Stimulated activated memory B cell treated with anti-CD40 and anti-IgM and Interleukin-4, amounts not matched to agents 10 μg/mL and 1 μg/mL and 100 μg/mL, for 72 hours (primary cell): ENCODE results near the gene SH3GL3.

Source experiments
- ATAC-seq: fragments of 150-1000 bp; cut with Tn5 transposase; 2 replicates; pipeline ENCODE4 v1.10.0; 2021
- H3K27ac Mint-ChIP-seq: one replicate; pipeline ENCODE4 v1.8.0; 2022; ENCODE audit warnings: mild to moderate bottlenecking, mixed read lengths
- H3K27me3 Mint-ChIP-seq: one replicate; pipeline ENCODE4 v1.8.0; 2022; ENCODE audit warnings: mixed read lengths
- H3K36me3 Mint-ChIP-seq: one replicate; pipeline ENCODE4 v1.8.0; 2022; ENCODE audit warnings: mixed read lengths
- H3K4me1 Mint-ChIP-seq: one replicate; pipeline ENCODE4 v1.8.0; 2022; ENCODE audit warnings: mixed read lengths
- H3K4me3 Mint-ChIP-seq: one replicate; pipeline ENCODE4 v1.8.0; 2022; ENCODE audit warnings: mild to moderate bottlenecking, moderate library complexity, mixed read lengths
- H3K9me3 Mint-ChIP-seq: one replicate; pipeline ENCODE4 v1.8.0; 2022; ENCODE audit warnings: mixed read lengths

SH3GL3 gene

DNA sequence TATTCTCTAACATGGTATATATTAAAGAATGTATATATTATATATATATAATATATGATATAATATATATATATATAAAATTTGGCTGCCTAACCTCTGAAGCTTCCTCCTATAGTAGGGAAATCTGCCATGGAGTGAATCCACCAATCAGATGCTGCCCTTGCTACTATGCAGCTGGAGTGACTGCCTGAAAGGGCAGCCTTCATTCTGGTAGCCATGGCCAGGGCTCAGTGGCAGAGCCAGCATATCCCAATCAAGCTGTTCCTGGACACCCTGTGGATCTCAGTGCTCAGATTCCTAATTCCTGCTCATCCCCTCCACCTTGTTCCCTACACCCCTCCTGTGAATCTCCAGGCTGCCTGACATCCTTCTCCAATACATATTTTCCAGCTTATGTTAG lies 2.2 kb upstream of the SH3GL3 start:
- no peak overlapping the region for H3K27ac Mint-ChIP-seq
- peaks cover 6% of the 10 kb centered on the region for H3K4me1 Mint-ChIP-seq
- no peaks in the 10 kb centered on the region for H3K36me3 Mint-ChIP-seq
- H3K9me3 Mint-ChIP-seq: no peaks in the 10 kb centered on the region
- no peak for ATAC-seq
- H3K27me3 Mint-ChIP-seq: peaks cover 51% of the 10 kb centered on the region
- H3K4me3 Mint-ChIP-seq: no peak overlapping the region

- ATAC-seq: no peak
- H3K27ac Mint-ChIP-seq: no peak overlapping the region
- no peaks in the 10 kb centered on the region for H3K9me3 Mint-ChIP-seq
- peaks cover 6% of the 10 kb centered on the region for H3K4me1 Mint-ChIP-seq
- no peak overlapping the region for H3K4me3 Mint-ChIP-seq
- no peaks in the 10 kb centered on the region for H3K36me3 Mint-ChIP-seq
- peaks cover 51% of the 10 kb centered on the region for H3K27me3 Mint-ChIP-seq
Measured at GRCh38 chr15:83445643-83446042, 1.5 kb upstream of the SH3GL3 start.

- H3K36me3 Mint-ChIP-seq: no peaks in the 10 kb centered on the region
- H3K9me3 Mint-ChIP-seq: no peaks in the 10 kb centered on the region
- peaks cover 51% of the 10 kb centered on the region for H3K27me3 Mint-ChIP-seq
- no peak for ATAC-seq
- no peak overlapping the region for H3K4me3 Mint-ChIP-seq
- H3K4me1 Mint-ChIP-seq: peaks cover 6% of the 10 kb centered on the region
- no peak overlapping the region for H3K27ac Mint-ChIP-seq
Measured at GRCh38 chr15:83446417-83446816, 724 bp upstream of the SH3GL3 start.

GRCh38 chr15:83449250-83449671 lies 2.1 kb downstream of the SH3GL3 start:
- no peak overlapping the region for H3K27ac Mint-ChIP-seq
- no peaks in the 10 kb centered on the region for H3K36me3 Mint-ChIP-seq
- H3K4me1 Mint-ChIP-seq: peaks cover 6% of the 10 kb centered on the region
- peaks cover 41% of the 10 kb centered on the region for H3K27me3 Mint-ChIP-seq
- no peaks in the 10 kb centered on the region for H3K9me3 Mint-ChIP-seq
- no peak overlapping the region for H3K4me3 Mint-ChIP-seq
- no peak for ATAC-seq

DNA sequence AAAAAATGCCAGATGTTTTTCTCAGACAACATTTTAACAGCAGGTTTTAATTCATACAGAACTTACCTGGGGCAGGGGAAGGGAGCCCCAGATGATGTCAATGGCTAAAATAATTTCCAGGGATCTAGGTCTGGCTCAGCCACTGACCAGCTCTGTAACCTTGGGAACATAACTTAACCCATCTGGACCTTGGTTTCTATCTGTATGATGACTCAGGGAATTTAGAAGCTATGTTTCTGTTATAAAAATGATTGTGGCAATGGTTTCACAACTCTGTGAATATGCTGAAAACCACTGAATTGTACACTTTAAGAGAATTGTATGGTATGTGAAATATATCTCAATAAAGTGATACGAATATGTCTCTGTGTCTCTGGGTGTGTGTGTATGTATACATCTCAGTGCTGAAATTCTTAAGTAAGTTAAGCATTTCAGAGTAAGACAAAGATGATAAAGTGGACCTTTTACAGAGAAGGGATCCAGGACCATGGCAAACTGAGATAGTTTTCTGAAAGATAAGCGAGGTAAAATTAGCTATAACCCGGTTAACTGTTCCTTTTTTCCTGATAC lies 2.9 kb downstream of the SH3GL3 start:
- Mint-ChIP-seq H3K9me3 (no peaks in the 10 kb centered on the region), H3K4me1 (peaks cover 6% of the 10 kb centered on the region), H3K27me3 (peaks cover 41% of the 10 kb centered on the region), H3K27ac (no peak overlapping the region), H3K4me3 (no peak overlapping the region), H3K36me3 (no peaks in the 10 kb centered on the region)
- no peak for ATAC-seq

- H3K27me3 Mint-ChIP-seq: no peaks in the 10 kb centered on the region
- H3K4me3 Mint-ChIP-seq: no peak overlapping the region
- H3K4me1 Mint-ChIP-seq: no peaks in the 10 kb centered on the region
- H3K36me3 Mint-ChIP-seq: no peaks in the 10 kb centered on the region
- H3K27ac Mint-ChIP-seq: no peak overlapping the region
- H3K9me3 Mint-ChIP-seq: no peaks in the 10 kb centered on the region
- ATAC-seq: no peak
Measured at GRCh38 chr15:83457149-83457548, 10.0 kb downstream of the SH3GL3 start.

- Mint-ChIP-seq H3K36me3 (no peaks in the 10 kb centered on the region), H3K27ac (no peak overlapping the region), H3K9me3 (no peaks in the 10 kb centered on the region), H3K4me3 (no peak overlapping the region), H3K27me3 (no peaks in the 10 kb centered on the region), H3K4me1 (no peaks in the 10 kb centered on the region)
- no peak for ATAC-seq
Measured at GRCh38 chr15:83458381-83458780, 11.2 kb downstream of the SH3GL3 start.

DNA sequence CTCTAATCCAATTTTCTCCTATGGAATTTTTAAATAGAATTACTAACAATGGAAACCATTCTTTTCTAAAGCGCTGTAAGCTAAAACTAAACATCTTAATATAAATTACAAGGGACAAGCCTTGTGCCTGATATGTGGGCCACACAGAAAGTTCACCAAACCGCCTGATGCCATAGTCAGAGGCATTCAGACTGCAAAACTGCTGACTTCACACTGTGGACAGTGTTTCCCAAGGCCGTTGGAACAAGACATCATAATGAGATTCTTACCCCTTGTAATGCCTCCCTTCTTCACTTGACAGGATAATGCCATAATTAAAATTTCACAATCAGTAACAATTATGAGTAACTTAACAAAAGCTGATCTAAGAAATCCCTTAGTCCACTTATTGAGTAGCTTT lies 14.9 kb downstream of the SH3GL3 start:
- no peaks in the 10 kb centered on the region for H3K9me3 Mint-ChIP-seq
- H3K4me1 Mint-ChIP-seq: no peaks in the 10 kb centered on the region
- H3K4me3 Mint-ChIP-seq: no peak overlapping the region
- no peak overlapping the region for H3K27ac Mint-ChIP-seq
- ATAC-seq: no peak
- H3K27me3 Mint-ChIP-seq: no peaks in the 10 kb centered on the region
- H3K36me3 Mint-ChIP-seq: no peaks in the 10 kb centered on the region

DNA sequence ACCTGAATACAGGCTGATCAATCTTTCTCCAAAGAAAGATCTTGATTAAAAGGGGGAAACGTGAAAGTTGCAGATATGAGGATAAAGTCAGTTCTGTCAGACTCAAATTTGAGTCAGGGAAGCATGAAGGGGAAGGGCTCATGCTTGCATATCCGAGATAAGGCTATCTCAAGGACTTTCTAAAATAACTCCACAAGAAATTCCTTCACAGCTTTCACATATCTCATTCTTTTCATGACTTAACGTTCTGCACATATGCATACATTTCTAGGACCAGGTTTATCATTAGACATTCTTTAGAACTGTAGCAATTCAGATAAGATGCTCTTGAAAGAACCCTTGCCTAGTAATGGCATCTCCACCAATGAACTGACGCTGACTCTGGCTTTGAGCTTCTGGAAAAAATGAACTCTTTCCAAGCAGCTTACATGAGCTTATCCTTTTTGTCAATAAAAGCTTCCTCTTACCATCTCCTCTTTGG lies 15.9 kb downstream of the SH3GL3 start:
- H3K27ac Mint-ChIP-seq: no peak overlapping the region
- no peak overlapping the region for H3K4me3 Mint-ChIP-seq
- H3K9me3 Mint-ChIP-seq: no peaks in the 10 kb centered on the region
- no peak for ATAC-seq
- H3K27me3 Mint-ChIP-seq: no peaks in the 10 kb centered on the region
- no peaks in the 10 kb centered on the region for H3K36me3 Mint-ChIP-seq
- H3K4me1 Mint-ChIP-seq: no peaks in the 10 kb centered on the region

DNA sequence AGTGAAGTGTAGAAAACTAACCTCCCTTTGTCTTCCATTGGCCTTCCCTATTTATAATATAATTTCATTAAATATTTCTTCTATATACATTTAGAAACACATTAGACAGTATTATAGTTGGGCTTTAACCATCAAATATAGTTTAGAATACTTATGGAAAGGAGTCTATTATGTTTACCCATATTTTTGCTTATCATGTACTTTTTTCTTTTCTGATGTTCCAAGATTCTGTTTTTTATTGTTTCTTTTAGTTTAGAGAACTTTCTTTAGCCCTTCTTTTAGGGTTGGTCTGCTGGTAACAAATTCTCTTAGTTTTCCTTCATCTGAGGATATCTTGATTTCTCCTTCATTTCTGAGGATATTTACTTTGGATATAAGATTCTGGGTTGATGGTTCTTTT lies 23.7 kb downstream of the SH3GL3 start:
- Mint-ChIP-seq H3K36me3 (no peaks in the 10 kb centered on the region), H3K4me3 (no peak overlapping the region), H3K27ac (no peak overlapping the region), H3K9me3 (peaks cover 5% of the 10 kb centered on the region), H3K27me3 (peaks cover 9% of the 10 kb centered on the region), H3K4me1 (no peaks in the 10 kb centered on the region)
- ATAC-seq: no peak

DNA sequence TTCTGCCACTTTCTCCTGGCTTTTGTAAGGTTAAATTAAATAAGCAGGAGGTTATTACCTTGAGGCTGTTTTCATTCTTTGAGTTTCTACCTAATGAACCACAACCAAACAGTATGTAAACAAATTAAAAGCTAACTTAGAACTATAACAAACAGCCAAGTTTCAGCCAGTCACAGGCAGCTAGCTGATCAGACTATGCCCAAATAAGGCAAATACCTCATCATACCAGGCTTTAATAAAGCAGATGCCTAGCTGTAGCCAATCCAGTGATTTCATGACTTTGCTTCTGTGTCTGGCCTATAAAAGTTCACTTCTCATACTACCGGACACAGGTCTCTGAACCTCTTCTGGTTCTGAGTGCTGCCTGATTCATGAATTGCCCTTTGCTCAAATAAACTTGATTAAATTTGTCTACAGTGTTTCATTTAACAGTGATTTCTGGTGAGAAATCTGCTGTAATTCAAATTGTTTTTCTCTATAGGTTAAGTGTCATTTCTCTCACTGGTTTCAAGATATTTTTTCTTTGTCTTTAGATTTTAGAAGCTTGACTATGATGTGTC lies 24.2 kb downstream of the SH3GL3 start:
- Mint-ChIP-seq H3K4me1 (no peaks in the 10 kb centered on the region), H3K36me3 (no peaks in the 10 kb centered on the region), H3K4me3 (no peak overlapping the region), H3K27ac (no peak overlapping the region), H3K9me3 (peaks cover 5% of the 10 kb centered on the region), H3K27me3 (peaks cover 9% of the 10 kb centered on the region)
- no peak for ATAC-seq

DNA sequence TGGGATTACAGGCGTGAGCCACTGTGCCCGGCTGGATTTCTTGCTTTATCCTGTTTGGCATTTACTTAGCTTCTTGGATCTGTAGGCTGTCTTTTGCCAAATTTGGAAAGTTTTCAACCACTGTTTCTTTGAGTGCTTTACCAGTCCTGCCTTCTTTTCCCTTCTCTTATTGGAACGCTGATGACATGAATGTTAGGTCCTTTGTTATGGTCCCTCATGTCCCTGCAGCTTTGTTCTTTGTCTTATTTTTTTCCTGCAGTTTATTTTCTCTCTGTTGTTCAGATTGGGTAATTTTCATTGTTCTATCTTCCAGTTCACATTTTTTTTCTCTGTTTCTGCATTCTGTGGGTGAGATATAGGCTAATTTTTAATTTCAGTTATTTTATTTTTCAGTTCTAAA lies 25.0 kb downstream of the SH3GL3 start:
- peaks cover 9% of the 10 kb centered on the region for H3K27me3 Mint-ChIP-seq
- H3K4me1 Mint-ChIP-seq: no peaks in the 10 kb centered on the region
- H3K27ac Mint-ChIP-seq: no peak overlapping the region
- H3K4me3 Mint-ChIP-seq: no peak overlapping the region
- peaks cover 5% of the 10 kb centered on the region for H3K9me3 Mint-ChIP-seq
- no peaks in the 10 kb centered on the region for H3K36me3 Mint-ChIP-seq
- ATAC-seq: no peak

- Mint-ChIP-seq H3K36me3 (no peaks in the 10 kb centered on the region), H3K27ac (no peak overlapping the region), H3K9me3 (peaks cover 5% of the 10 kb centered on the region), H3K4me3 (no peak overlapping the region), H3K27me3 (peaks cover 9% of the 10 kb centered on the region), H3K4me1 (no peaks in the 10 kb centered on the region)
- no peak for ATAC-seq
Measured at GRCh38 chr15:83472797-83473196, 25.7 kb downstream of the SH3GL3 start.

DNA sequence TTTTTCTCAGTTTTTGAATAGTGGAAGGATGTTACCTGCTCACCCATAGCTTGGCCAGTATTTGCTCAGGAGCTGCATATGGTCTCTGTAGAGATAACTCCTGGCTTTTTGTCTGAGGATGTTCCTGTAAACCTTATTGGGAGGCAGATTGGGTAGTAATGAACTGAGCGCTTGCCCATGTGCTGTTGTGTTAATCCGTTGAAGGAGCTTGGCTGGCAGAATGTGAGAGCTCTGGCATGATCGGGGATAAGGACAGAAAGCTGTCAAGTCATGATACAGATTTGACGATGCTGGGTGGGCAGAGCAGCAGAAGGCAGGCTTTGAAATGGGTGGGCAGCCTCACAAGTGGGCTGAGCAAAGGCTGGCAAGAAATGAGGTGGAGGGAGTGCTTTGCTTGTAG lies 27.4 kb downstream of the SH3GL3 start:
- H3K4me3 Mint-ChIP-seq: no peak overlapping the region
- no peaks in the 10 kb centered on the region for H3K36me3 Mint-ChIP-seq
- no peak overlapping the region for H3K27ac Mint-ChIP-seq
- peaks cover 5% of the 10 kb centered on the region for H3K9me3 Mint-ChIP-seq
- ATAC-seq: no peak
- peaks cover 18% of the 10 kb centered on the region for H3K27me3 Mint-ChIP-seq
- no peaks in the 10 kb centered on the region for H3K4me1 Mint-ChIP-seq

GRCh38 chr15:83475551-83475950 lies 28.4 kb downstream of the SH3GL3 start:
- no peak overlapping the region for H3K27ac Mint-ChIP-seq
- no peaks in the 10 kb centered on the region for H3K36me3 Mint-ChIP-seq
- ATAC-seq: no peak
- H3K27me3 Mint-ChIP-seq: peaks cover 14% of the 10 kb centered on the region
- no peaks in the 10 kb centered on the region for H3K4me1 Mint-ChIP-seq
- peaks cover 5% of the 10 kb centered on the region for H3K9me3 Mint-ChIP-seq
- no peak overlapping the region for H3K4me3 Mint-ChIP-seq

DNA sequence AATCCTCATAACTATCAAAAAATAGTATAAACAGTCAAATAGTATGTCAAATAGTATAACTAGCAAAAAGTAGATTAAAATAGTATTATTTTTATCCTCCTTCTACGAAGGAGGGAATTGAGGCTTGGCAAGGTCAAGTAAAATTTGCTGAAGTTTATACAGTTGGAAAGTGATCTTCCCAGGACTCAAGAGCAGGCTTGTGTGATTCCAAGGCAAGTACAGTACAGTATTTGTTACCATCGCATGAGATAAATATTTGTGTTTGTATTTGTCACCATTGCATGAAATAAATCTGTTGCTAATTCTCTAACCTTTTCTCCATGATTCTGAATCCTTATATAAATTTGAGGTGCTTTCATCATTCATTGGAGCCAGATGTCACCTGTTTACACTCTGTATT lies 28.9 kb downstream of the SH3GL3 start:
- Mint-ChIP-seq H3K4me3 (no peak overlapping the region), H3K4me1 (no peaks in the 10 kb centered on the region), H3K27me3 (peaks cover 10% of the 10 kb centered on the region), H3K36me3 (no peaks in the 10 kb centered on the region), H3K9me3 (peaks cover 3% of the 10 kb centered on the region), H3K27ac (no peak overlapping the region)
- no peak for ATAC-seq
